Glomerular visceral epithelial cell (primary cell): ENCODE measurements around the gene PET100.

Experiments used
- DNase-seq: peaks from one replicate; pipeline ENCODE4 v3.0.0-alpha.2; 2016; ENCODE audit errors: extremely low spot score

PET100 gene, protein sequence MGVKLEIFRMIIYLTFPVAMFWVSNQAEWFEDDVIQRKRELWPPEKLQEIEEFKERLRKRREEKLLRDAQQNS

DNA sequence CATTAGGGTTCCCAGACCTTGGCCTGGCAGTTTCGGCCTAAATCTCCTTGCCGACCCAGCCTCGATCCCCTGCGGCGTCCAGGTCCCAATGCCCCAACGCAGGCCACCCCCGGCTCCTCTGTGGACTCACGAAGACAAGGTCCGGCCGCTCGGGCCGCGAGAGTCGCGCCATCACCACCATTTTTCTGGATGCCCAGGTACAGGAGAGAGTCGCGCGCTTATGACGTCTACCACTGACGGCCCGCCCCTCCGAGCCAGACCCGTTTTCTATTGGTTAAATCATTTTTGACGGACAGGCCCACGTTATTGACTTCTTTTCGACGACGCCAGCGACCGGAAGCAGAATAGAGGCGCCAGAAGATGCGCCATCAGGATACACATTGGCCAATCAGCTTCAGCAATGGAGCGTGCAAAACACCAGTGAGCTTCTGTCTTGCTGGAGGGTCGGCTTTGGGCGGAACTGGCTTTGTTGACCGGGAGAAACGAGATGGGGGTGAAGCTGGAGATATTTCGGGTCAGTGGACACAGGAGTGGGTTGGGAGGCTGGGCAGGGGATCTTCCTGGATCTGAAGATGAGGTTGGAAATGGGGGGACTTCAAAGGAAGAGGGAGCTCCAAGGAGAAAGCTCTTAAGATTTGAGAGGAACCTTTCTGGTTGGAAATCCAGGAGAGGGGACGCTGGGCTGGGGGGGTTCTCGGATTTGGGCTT is at the start of gene PET100, which contains the start of gene XAB2:
TSS of gene PET100 (plus strand) at position 447 of the 708 bp plus-strand sequence. CDS start at position 488, 41 bp downstream.
TSS of gene XAB2 (minus strand) at position 199 of the 708 bp plus-strand sequence. CDS start at position 181, 18 bp downstream.
- peak; percentile 99 for DNase-seq

DNA sequence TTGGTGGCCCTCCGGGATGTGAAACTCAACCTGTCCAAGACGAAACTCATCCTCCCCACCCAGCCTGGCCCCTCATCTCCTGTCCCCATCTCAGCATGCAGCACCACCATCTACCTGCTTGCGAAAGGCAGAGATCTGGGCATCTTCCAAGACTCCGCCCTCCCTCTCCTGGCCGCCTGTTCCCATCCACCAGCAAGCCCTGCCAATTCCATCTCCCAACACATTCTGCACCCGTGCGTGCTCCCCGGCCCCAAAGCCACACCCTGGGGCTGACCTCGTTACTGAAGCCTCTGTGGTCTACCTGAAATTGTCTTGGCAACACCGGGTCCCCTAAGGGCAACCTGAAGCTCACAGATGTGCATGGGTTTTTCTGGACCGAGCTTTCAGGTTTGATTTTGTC is 47.1 kb upstream of the PET100 start:
- no peak for DNase-seq

GRCh38 chr19:7589822-7590221 is 39.8 kb upstream of the PET100 start:
- no peak for DNase-seq

GRCh38 chr19:7590256-7590655 is 39.3 kb upstream of the PET100 start:
- no peak for DNase-seq

GRCh38 chr19:7595466-7596133 is 34.0 kb upstream of the PET100 start, which contains the start of gene CAMSAP3:
Gene CAMSAP3, plus strand, starts transcription at chr19:7595863. Its CDS starts 140 bp downstream, at chr19:7596003.
- peak; percentile 46 for DNase-seq

- no peak for DNase-seq
These were observed 33.2 kb upstream of the PET100 start for GRCh38 chr19:7596211-7596937.

GRCh38 chr19:7597689-7598088 is 31.9 kb upstream of the PET100 start:
- DNase-seq = no peak

- DNase-seq = no peak
These were observed 31.4 kb upstream of the PET100 start for GRCh38 chr19:7598180-7598579.

DNA sequence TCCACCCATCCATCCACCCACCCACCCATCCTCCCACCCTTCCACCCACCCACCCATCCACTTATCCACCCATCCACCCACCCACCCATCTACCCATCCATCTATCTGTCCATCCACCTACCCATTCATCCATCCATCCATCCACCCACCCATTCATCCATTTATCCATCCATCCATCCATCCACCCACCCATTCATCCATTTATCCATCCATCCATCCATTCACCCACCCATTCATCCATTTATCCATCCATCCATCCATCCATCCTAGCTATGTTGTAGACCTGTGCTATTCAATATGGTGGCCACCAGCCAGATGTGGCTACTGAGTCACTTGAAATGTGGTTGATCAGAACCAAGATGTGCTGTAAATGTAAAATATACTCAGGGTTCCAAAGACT is 28.9 kb upstream of the PET100 start:
- DNase-seq = no peak

- no peak for DNase-seq
These were observed 27.2 kb upstream of the PET100 start for GRCh38 chr19:7602240-7602934.

- no peak for DNase-seq
These were observed 26.6 kb upstream of the PET100 start for GRCh38 chr19:7602935-7603497.

- DNase-seq = no peak
These were observed 25.7 kb upstream of the PET100 start for GRCh38 chr19:7603919-7604318.

- DNase-seq = peak; percentile 21
These were observed 23.9 kb upstream of the PET100 start for GRCh38 chr19:7605490-7606222.

- DNase-seq = no peak
These were observed 23.3 kb upstream of the PET100 start for GRCh38 chr19:7606289-7606688.

DNA sequence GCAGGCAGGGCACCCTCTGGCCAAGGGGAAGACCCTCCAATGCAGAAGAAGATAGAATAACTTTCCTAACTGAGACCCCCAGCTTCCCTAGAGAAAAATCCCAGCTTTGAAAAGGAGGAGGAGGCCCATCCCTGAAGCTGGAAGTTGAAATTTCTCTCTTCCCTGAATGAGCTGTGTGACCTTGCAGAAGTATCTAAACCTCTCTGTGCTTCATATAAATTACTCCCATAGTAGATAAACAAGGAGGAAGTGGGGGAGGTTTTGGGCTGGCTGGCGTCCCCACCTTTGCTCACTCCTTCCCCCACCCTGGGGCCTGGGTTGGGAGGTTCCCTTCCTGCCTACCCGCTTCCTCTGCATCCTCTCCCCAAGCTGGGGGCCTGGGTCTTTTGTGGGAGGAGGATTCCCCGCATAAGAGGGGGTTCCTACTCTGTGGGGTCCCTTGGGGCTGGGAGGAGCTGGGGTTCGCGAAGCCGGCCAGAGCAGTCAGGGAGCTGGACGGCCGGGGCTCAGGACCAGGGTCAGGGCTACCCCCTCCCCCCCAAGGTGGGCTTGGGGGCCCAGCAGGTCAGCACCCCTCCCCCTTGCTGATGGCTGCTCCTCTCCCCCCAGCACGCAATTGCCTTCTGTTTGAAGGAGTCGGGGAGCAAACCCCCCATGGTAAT is 22.2 kb upstream of the PET100 start:
- no peak for DNase-seq

DNA sequence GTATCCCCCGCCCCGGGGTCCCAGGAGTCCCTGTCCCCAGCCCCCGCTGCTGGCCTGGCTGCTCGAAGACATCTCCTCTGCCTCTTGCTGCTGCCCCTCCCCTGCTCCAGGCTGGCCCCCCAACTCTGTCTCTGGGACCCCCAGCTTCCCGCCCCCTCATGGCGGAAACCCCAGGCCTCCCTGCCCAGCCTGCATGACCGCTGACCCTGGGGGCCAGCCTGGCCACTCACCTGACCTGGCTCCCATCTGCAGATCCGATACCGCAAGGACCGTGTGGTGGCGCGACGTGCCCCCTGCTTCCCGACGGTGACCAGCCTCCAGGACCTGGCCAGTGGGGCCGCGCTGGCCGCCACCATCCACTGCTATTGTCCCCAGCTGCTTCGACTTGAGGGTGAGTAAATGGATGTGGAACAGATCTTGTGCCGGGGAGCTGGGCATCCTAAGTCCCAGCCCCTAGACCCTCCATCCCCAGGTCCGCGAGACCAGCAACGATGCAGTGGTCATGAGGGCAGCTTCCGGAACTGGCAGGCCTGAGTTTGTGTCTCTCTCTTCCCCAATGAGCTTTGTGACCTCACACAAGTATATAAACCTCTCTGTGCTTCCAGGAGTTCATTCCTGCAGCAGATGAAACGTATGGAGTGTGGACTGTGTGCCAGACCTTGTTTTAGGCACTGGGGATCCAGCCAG is 21.6 kb upstream of the PET100 start:
- no peak for DNase-seq

DNA sequence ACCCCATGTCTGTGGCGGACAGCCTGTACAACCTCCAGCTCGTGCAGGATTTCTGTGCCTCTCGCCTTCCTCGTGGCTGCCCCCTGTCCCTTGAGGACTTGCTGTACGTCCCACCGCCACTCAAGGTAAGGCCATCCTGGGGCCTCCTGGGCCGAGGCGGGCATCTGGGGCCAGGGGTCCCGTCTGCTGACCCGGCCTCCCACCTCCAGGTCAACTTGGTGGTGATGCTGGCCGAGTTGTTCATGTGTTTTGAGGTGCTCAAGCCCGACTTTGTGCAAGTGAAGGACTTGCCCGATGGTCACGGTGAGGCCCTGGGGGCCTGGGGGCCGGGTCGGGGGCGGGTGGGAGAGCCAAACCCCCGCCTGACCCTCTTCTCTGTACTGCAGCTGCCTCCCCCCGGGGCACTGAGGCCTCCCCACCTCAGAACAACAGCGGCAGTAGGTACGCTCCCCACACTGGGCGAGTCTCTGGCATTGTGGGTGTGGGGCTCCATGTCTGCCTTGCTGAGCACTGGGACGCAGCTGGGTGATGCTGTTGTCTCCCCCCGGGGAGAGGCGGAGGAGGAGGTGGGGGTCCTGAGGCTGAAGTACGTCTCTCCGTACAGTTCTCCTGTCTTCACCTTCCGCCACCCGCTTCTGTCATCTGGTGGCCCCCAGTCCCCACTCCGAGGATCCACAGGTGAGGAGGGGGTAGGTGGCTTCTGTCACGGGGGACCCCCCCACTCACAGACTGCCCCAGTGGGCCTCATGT is 18.9 kb upstream of the PET100 start:
- no peak for DNase-seq

GRCh38 chr19:7611541-7612279 is 17.9 kb upstream of the PET100 start:
- no peak for DNase-seq
